GM18508 (cell line): Measurements from ENCODE around the gene GPR153.
"Not testable (repeated sequence)": the region's sequence is repeated elsewhere in the genome, so short reads cannot be mapped to it uniquely, and the experiment has no call there.

Experiments
- ATAC-seq: cut with Tn5 transposase; IDR thresholded peaks from one replicate; pipeline ENCODE4 v1.9.1; 2021; ENCODE audit warnings: moderate number of reproducible peaks; ENCODE audit not compliant: insufficient read depth, unreplicated experiment

The GPR153 gene

DNA sequence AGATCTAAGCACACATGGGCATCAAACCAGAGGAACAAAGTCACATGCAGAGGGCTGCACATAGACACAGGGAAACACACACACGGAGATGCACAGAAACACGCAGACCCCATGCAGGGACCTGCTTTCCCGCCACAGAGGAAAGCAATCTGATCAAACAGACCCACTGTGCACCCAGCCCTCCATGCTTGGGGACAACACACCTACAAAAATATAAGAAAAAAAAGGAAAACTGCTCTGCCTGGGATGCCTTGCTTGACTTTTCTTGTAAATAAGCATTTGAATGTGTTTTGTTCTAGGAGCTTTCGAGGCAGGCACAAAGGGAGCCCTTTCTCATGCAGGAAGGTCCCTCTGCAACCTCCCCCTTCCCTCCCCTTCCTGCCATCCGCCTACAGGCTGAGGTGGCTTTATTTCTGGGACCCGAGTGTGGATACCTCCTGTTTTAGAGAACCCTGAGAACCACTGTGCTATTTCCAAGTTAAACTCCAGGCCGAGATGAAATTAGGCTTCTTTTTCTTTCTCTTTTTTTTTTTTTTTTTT lies 21.6 kb downstream of the GPR153 start:
- no peak for ATAC-seq

DNA sequence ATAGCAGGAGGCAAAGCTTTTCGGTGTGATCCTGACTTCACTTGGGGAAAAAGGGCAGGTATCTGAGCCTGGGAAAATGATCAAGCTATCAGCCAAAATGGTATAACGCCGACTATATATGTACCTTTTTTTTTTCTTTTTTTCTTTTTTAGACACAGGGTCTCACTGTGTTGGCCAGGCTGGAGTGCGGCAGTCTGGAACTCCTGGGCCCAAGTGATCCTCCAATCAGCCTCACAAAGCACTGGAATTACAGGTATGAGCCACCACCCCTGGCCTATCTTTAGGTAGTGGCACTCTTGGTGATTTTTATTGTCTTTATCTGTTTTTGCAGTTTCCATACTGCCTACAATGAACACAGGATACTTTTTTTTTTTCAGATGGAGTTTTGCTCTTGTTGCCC lies 23.8 kb downstream of the GPR153 start:
- ATAC-seq = no peak

DNA sequence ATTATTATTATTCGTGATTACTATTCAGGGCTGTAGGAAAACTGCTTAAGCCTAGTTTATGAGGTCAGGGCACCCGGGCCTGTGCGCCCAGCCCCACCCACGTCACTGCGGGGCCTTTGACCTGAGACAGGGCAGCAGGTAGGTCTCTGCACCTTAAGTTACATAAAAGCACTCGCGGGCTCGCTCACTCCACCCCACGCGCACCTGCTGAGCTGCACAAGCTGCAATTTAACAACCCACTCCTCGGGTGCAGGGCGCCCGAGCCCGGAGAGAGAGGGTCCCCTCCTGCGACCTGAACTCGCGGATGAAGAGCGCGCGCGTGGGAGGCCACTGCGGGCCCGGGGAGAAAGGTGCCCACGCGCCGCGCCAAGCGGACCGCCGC lies 25.6 kb downstream of the GPR153 start:
- no peak for ATAC-seq

DNA sequence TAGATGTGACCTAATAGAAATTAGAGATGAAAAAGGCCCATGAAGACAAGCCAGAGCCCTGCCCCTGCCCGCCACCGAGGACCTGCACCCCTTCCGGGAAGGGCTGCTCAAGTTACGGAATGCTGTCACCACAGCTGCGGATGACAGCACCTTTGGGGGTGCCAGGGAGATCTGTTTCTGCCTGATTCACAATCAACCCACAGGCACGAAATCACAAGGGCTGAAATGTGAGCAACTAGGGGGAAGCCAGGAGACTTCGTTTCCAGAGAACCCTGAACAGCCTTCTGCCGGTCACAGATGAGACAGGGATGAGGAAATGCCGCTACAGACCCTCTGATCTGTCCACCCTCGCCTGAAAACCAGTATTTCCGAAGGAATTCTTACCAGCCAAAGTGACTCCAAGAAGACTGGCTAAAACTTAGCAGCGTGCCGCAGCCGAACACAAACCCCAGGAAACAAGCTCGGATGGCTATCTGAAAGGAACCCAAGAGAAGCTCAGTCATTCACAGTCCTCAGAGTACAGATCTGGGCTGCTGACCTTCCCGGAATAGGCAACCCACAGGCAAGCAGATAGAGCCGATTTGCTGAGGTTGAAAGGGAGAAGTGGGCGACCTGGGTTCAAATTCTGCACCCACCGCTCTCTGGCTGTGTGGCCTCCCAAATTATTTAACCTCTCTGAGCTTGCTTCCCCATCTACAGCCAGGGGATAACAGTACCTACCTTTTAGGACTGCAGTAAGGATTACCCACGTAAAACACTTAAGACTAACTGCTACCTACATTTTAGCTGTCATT lies 26.2 kb downstream of the GPR153 start:
- no peak for ATAC-seq

DNA sequence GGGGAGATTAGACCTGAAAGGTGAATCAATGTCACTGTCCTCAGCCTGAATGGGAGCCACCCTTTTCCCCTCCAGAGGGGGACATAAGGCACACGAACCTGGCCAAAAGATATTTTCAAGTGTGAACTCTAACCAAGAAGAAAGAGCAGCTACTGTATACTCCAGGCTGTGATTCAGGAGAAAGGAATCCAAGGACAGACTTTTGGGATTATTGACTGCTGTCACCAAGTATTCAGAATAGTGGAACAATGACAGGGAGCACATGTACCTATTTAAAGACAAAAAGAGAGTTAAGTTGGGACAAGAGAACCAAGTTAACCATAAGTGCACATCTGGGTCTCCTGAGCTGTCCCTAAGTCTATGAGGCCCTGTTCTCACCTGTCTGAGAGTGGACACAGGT lies 27.5 kb downstream of the GPR153 start:
- no peak for ATAC-seq

DNA sequence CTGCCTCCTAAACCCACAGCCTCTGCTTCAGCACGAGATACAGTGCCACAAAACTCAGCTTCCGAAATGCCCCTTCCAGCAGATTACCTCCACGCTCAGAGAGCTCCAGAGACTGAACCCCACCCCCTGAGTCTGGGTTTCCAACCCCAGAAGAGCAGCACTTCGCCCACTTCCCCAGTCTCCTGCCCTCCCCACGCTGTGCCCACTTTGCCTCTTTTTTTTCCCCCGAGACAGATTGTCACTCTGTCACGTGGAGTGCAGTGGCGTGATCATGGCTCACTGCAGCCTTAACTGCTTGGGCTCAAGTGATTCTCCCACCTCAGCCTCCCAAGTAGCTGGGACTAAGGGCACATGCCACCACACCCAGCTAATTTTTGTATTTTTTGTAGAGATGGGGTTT lies 35.2 kb downstream of the GPR153 start:
- no peak for ATAC-seq

DNA sequence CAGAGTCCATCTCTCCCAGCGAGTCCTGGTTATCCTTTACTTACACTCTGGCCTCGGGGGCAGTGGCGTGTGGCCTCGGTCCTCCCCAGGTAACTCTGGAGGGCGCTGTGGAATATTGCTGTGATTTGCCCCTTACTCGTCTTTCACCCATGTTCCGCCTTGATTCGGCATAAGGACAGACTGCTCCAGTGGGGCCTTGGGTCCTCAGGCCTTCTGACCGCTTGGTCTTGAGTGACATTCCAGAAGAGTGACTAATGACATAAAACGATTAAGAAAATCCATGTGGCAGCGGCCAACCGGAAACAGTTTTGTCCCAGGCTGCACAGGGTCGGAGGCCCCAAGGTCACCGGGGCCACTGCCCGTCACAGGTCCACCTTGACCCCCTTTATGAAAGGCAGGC lies 36.2 kb downstream of the GPR153 start:
- no peak for ATAC-seq

DNA sequence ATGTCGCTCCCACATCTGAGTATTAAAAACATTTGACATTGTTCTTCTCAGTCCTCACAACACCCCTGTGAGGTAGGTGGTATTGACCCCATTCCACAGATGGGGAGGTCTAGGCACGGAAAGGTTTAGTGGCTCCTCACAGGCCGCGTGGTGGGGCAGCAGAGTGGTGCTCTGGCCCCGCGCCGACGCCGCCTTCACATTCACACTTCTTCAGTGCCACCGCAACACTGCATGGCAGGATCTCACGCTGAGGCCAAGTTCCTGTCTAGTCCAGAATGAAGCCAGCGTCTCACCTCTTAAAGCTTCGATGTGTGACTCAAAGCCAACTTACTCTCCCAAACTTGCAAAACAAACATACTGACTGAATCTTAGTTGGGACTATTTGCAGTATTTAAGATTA lies 37.3 kb downstream of the GPR153 start:
- no peak for ATAC-seq

DNA sequence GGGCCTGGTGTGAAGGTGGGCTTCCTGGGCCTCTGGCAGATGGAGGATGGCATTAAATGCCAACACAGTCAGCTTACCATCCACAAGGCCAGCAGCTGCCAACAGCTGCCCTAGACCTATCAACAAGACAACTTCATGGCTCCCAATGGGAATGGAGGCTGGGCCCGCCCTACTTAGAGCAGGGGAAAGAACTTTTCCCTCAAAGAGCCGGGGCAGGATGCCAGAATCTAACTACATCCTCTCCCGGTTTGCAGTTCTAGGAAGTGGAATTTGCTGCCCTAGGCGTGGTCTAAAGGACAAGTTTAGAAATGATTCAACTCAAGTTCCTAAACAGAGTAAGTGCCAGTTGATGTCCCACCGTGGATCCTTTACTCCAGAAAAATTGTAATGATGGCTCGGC lies 38.3 kb downstream of the GPR153 start:
- no peak for ATAC-seq

DNA sequence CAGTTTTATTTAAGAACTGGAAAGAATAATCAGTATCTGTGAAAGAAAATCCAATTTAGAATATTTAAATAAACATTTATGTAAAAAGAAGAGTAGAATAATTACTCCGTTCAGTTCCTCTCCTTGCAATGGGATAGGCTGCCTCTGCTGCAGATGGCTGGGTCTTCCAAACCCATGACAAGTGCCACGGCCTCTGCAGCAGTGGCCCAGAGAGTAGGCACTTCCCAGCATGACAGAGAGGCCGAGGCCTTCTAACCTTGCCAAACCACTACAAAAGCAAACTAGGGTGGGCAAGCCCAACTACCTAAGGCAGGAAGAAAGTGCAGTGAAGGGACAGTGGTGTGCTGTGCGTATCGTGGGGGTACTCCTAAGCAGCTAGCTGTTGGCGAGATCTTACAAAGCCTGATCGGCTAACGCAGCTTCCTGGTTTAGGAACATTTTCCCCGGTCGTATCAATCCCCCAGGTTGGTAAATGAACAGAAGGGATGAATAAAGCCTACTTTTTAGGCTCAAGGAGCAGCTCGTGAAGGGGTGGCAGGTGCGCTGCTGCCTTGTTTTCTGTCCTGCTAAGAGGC lies 39.6 kb downstream of the GPR153 start:
- ATAC-seq = no peak

DNA sequence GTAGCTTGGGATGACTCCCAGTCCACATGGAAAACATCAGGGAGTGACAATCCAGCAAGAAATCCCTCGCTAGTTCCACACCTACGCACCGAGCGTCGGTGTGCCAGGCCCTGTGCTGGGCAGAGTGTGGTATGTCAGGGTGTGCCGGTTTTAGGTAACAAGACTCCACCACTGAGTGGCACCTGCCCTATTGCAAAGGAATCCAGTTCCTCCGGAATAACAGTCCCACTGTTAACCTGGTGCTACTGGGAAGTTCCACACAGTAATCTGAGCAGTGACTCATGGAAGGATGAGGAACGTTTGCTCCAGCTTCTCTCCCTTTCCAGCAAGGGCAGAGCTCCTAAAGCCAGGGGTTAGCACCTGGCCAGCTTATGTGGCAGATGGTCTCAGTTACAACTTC lies 40.7 kb downstream of the GPR153 start:
- no peak for ATAC-seq

DNA sequence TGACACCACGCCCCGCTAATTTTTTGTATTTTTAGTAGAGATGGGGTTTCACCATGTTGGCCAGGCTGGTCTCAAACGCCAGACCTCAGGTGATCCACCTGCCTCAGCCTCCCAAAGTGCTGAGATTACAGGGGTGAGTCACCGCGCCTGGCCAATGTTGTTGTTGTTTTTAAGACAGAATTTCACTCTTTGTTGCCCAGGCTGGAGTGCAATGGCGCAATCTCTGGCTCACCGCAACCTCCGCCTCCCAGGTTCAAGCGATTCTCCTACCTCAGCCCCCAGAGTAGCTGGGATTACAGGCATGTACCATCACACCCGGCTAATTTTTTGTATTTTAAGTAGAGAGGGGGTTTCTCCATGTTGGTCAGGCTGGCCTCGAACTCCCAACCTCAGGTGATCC lies 41.3 kb downstream of the GPR153 start:
- ATAC-seq = not testable (repeated sequence)

DNA sequence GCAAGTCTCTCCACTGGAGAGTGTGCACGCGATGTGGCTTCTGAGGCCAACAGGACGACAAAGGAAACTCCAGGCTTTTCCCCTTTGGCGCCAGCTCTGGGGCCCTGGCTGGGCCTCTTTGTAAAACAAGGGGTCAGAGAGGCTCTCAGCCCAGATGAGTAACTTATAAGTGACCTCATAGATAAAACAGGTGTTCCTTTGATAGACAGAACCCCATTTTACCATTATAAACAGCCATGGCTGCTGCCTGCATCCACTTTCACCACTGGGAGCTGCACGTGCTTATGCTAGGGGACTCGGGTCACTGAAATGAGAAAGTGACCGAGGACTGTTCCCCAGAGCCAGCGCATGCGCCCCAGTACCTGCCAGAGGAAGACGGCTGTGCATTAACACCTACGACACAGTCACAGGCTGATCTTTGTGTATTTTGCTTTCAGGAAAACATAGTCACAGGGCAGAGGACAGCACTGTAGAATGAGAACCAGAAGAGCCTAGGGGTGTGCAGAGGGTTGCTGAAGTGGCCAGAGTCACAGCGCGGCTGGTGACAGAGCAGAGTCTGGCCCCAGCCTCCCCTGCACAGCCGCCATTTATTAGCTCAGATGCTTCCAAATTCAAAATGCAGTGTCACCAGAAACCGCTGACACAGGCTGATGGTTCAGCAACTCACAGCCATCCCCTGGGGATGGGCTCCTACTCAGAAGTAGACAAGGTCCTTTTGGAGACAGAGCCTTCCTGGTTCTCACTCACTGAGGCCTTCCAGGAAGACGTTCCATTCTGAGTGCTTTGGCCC lies 42.3 kb downstream of the GPR153 start:
- ATAC-seq = no peak

DNA sequence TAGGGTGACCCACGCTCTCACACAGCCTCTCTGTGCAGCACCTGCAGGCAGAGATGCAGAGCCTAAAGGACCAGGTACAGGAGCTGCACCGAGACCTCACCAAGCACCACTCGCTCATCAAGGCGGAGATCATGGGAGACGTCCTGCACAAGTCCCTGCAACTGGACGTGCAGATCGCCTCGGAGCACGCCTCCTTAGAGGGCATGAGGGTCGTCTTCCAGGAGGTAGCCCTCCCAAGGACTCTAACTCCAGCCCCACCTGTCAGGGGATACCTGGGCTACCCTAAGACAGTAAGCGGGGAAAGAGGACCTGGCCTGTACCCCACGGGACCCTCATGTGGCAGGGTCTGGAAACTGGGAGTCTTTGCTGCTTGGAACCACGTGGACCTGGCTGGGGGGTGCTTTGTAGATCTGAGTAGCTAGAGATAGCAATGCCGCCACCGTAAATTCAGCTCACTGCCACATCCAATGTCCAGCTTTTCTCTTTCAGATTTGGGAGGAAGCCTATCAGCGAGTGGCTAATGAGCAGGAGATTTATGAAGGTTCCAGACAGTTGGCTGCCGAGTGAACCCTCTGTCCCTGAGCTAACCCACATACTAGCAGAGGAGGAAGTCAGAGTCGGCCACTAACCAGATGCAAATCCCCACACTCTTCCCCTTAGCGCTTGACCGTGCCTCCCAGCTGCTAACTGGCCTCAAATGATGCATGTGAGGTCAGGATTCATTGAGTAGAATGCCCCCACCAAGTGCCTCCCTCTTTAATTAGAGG lies 48.5 kb downstream of the GPR153 start:
- ATAC-seq = no peak

DNA sequence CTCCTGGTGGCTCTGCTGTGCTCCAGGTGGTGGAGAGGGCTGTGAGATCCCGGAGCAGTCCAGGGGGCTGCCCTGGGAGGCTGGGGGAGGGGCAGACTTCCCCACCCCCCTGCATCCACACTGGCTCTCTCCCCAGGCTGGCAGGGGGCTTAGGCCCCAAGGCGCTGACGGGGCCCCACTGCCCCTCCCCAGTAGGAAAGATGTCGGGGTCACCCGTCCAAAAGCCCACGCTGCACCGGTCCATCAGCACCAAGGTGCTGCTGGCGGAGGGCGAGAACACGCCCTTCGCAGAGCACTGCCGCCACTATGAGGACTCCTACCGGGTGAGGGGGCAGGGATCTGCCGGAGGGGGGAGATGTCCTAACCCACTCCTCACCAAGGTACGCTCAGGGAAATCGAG lies 49.2 kb downstream of the GPR153 start:
- no peak for ATAC-seq

DNA sequence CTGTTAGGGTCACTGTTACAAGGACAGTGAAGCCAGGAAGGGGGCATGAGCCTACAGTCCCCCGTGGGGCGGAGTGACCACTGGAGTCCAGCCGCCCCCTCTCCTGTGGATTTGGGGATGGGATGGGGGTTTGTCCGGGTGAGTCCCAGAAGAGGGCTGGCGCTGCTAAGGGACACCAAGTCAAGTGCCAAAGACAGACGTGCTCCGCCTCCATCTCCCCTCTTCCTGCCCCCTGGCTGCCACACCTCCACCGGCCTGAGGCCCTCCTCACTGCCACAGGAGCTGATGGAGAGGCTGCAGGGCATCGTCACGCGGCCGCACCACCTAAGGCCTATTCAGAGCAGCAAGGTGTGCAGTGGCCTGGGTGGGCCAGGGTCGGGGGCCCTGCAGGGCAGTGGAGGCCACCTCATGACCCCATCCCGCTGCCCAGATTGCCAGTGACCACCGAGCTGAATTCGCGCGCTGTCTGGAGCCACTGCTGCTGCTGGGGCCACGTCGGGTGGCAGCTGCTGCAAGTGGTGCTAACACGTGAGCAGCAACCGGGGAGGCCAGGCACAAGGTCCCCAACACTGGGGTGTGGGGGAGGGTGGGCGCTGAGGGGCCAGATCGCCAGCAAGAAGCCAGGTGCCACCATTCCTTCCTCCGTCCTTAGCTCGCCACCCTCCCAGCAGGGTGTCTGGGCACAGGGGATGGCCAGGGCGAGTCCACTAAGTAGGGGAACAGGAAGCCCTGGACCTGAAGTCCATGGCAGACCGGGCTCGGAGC lies 50.1 kb downstream of the GPR153 start:
- no peak for ATAC-seq

DNA sequence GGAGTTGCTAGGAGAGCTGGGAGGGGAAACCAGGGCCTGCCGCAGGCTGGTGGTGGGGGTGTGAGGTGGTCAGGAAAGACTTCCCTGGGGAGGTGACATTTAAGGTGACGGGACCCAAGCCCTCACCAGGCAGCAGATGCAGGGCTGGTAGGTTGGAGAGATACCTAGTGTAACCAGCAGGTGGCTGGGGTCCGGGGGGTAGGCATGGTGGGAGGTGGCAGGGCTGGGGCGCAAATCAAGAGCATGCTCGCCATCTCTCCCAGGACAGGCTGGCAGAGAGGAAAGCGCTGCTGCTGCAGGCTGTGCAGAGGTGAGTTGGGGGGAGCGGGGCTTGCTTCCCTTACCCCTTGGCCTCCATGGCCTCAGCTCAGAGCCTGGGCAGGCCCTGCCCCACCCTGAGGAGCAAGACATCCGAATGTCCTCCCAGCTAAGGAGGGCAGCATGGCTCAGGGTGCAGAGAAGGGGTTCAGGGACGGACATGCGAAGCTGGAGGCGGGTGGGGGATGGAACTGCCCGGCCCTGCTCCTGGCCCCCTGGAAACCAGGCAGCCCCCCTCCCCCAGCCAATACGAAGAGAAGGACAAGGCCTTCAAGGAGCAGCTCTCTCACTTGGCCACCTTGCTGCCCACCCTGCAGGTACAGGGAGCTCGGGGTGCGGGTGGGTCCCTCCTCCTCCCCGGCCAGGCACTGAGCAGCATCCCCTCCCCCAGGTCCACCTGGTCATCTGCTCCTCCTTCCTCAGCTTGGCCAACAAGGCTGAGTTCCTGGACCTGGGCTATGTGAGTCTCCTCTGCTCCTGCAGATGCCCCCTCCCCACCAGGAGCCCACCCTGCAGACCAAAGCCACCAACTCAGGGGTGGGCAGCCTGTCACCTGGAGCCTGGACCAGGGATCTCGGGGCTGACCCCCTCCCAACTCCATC lies 51.0 kb downstream of the GPR153 start:
- no peak for ATAC-seq

DNA sequence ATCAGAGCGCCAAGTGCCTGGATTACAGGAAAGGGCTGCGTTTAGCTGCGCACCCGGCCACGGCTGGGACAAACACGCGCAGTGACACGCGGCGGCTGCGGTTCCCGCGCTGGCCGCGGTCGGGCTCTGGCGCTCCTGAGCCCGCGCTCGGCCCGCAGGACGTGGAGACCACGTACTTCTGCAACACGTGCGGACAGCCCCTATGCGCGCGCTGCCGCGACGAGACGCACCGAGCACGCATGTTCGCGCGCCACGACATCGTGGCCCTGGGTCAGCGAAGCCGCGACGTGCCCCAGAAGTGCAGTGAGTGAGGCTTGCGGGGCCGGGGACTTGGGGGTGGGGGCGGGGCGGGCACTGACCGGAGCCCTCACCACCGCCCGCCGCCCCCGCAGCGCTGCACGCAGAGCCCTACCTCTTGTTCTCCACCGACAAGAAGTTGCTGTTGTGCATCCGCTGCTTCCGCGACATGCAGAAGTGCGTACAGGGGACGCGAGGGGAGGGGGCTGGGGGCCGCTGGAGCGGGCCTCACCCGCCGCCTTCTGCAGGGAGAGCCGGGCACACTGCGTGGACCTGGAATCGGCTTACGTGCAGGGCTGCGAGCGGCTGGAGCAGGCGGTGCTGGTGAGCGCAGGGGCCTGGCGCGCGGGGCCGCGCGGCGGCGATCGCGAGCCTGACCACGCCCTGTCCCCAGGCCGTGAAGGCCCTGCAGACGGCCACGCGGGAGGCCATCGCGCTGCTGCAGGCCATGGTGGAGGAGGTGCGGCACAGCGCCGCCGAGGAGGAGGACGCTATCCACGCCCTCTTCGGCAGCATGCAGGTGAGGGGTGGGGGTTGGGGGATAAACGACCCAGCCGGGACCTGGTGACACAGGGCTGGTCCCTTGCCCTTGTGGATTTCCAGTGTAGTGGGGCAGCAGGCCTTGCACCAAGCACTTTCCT lies 51.9 kb downstream of the GPR153 start:
- no peak for ATAC-seq
